ENCODE results near the gene PRKCZ.

PRKCZ gene

GRCh38 chr1:2233997-2234761 is 184.0 kb downstream of the PRKCZ start:
- in situ Hi-C loops (cut with HindIII; ENCODE audit: low sequenced_read_pairs), result no loop called here

GRCh38 chr1:2234762-2235113 is 184.5 kb downstream of the PRKCZ start:
- in situ Hi-C loops (cut with HindIII; ENCODE audit: low sequenced_read_pairs), result no loop called here

Measured in DLD1 (cell line).